CD8-positive, alpha-beta memory T cell (primary cell): ENCODE measurements around the gene FANCL. TPM values are rescaled to one million over a fixed set of nuclear protein-coding genes. Genes with fewer than 3 reads are reported as not detected.
"Not testable (repeated sequence)": the region's sequence is repeated elsewhere in the genome, so short reads cannot be mapped to it uniquely, and the experiment has no call there.

Source experiments
- CTCF ChIA-PET: fragments of 350-600 bp; sonication (Branson Sonifier 250); formaldehyde crosslinking; loops from one replicate; lab custom pipeline; 2021; ENCODE audit warnings: antibody characterized with exemption; lab: Charles Lee
- POLR2A ChIA-PET: fragments of 350-600 bp; sonication (Branson Sonifier 250); formaldehyde crosslinking; loops from one replicate; lab custom pipeline; 2021; ENCODE audit warnings: antibody characterized with exemption; lab: Charles Lee
- DNase-seq, 5 donors: peaks; one replicate each; pipeline versions ENCODE4 v3.0.0 to v3.0.0-alpha.2; 2020 to 2022; ENCODE audit warnings: mixed read lengths in 1 of 5
- H3K27ac ChIP-seq: one replicate; pipeline ENCODE4 v1.7.0; 2013; ENCODE audit warnings: low read depth, mild to moderate bottlenecking, low read length, moderate library complexity
- H3K27me3 ChIP-seq: 2 replicates; pipeline ENCODE4 v1.7.0; 2013; ENCODE audit warnings: low read length, mild to moderate bottlenecking; ENCODE audit not compliant: insufficient read depth, poor library complexity, severe bottlenecking
- H3K36me3 ChIP-seq: 2 replicates; pipeline ENCODE4 v1.7.0; 2013; ENCODE audit warnings: mild to moderate bottlenecking, low read length, moderate library complexity; ENCODE audit not compliant: insufficient read depth
- H3K4me1 ChIP-seq: 2 replicates; pipeline ENCODE4 v1.7.0; 2013; ENCODE audit warnings: mild to moderate bottlenecking, low read length, moderate library complexity; ENCODE audit not compliant: insufficient read depth
- H3K4me3 ChIP-seq: 2 replicates; pipeline ENCODE4 v1.7.0; 2013; ENCODE audit warnings: mild to moderate bottlenecking, low read length
- H3K9me3 ChIP-seq: 2 replicates; pipeline ENCODE4 v1.7.0; 2013; ENCODE audit warnings: mild to moderate bottlenecking, low read length
- H3K27ac Mint-ChIP-seq, 8 donors: one replicate each; pipeline ENCODE4 v1.8.0; 2020 to 2021; ENCODE audit warnings: mixed read lengths in 8 of 8, mild to moderate bottlenecking in 6 of 8, inconsistent platforms in 3 of 8, moderate library complexity in 3 of 8
- H3K27me3 Mint-ChIP-seq, 2 donors: one replicate each; pipeline ENCODE4 v1.8.0; 2020 to 2021; ENCODE audit warnings: mixed read lengths in 2 of 2, mild to moderate bottlenecking in 1 of 2, moderate library complexity in 1 of 2
- H3K36me3 Mint-ChIP-seq, 3 donors: one replicate each; pipeline ENCODE4 v1.8.0; 2020 to 2021; ENCODE audit warnings: mixed read lengths in 3 of 3, inconsistent platforms in 1 of 3, mild to moderate bottlenecking in 1 of 3
- H3K4me1 Mint-ChIP-seq, 3 donors: one replicate each; pipeline ENCODE4 v1.8.0; 2020 to 2021; ENCODE audit warnings: mixed read lengths in 3 of 3, inconsistent platforms in 1 of 3, mild to moderate bottlenecking in 1 of 3
- H3K4me3 Mint-ChIP-seq, 7 donors: one replicate each; pipeline ENCODE4 v1.8.0; 2020 to 2021; ENCODE audit warnings: mixed read lengths in 7 of 7, mild to moderate bottlenecking in 6 of 7, moderate library complexity in 4 of 7, inconsistent platforms in 2 of 7
- H3K9me3 Mint-ChIP-seq, 5 donors: one replicate each; pipeline ENCODE4 v1.8.0; 2020 to 2022; ENCODE audit warnings: mixed read lengths in 5 of 5, mild to moderate bottlenecking in 3 of 5, moderate library complexity in 2 of 5, inconsistent platforms in 1 of 5
- polyA plus RNA-seq: library from polyadenylated mRNA; unstranded; fragments of 300-500 nt; fragmentation: Illumina TruSeq; gene quantifications from one replicate; pipeline ENCODE4 v1.2.3, GENCODE V29; 2021
- total RNA-seq, 2 experiments: library from RNA; stranded (reverse); gene quantifications; one replicate each; pipeline ENCODE4 v1.2.3, GENCODE V29; 2021

Gene FANCL
- total and polyA plus RNA-seq, 3 experiments from 2014 or later: 8.3 to 25.1 (median 22.6) TPM

- Mint-ChIP-seq H3K36me3 (peaks cover 0 to 4% (median 0%) of the 10 kb centered on the region in 3 donors), H3K9me3 (no peaks in the 10 kb centered on the region), H3K27me3 (no peaks in the 10 kb centered on the region), H3K4me1 (no peaks in the 10 kb centered on the region), H3K4me3 (no peak overlapping the region), H3K27ac (no peak overlapping the region)
- no peak overlapping the region for H3K27ac ChIP-seq
- no peaks in the 10 kb centered on the region for H3K27me3 ChIP-seq
- POLR2A ChIA-PET: no interaction called here
- H3K4me1 ChIP-seq: no peaks in the 10 kb centered on the region
- H3K36me3 ChIP-seq: no peaks in the 10 kb centered on the region
- CTCF ChIA-PET: no interaction called here
- H3K9me3 ChIP-seq: no peaks in the 10 kb centered on the region
- H3K4me3 ChIP-seq: no peak overlapping the region
- no peak for DNase-seq
Measured at GRCh38 chr2:58202404-58202803, 38.7 kb downstream of the FANCL start.

- H3K27me3 ChIP-seq: no peaks in the 10 kb centered on the region
- no peak overlapping the region for H3K27ac ChIP-seq
- no peaks in the 10 kb centered on the region for H3K4me1 Mint-ChIP-seq
- no peak overlapping the region for H3K4me3 ChIP-seq
- no peaks in the 10 kb centered on the region for H3K9me3 ChIP-seq
- CTCF ChIA-PET: no interaction called here
- POLR2A ChIA-PET: no interaction called here
- H3K9me3 Mint-ChIP-seq: no peaks in the 10 kb centered on the region
- DNase-seq: no peak
- no peak overlapping the region for H3K27ac Mint-ChIP-seq
- H3K36me3 Mint-ChIP-seq: peaks cover 0 to 4% (median 0%) of the 10 kb centered on the region in 3 donors
- H3K36me3 ChIP-seq: no peaks in the 10 kb centered on the region
- H3K4me1 ChIP-seq: no peaks in the 10 kb centered on the region
- no peaks in the 10 kb centered on the region for H3K27me3 Mint-ChIP-seq
- no peak overlapping the region for H3K4me3 Mint-ChIP-seq
Measured at GRCh38 chr2:58197894-58198293, 43.2 kb downstream of the FANCL start.

DNA sequence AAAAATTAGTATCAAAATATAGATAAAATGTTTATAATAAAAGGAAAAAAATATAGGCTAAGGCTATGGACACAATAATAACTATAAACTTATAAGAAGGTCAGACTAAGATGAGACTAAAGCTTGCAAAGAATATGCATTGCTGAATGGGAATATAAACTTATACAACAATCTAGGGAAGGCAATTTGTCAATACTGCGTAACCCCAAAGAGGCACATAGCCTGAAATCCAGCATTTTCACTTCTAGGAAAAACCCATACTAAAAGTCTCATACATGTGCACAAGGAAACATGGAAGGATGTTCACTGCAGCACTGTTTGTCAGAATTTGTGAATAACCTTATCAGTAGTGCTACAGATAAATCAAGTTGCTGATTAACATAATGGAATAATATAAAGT is 45.5 kb downstream of the FANCL start:
- POLR2A ChIA-PET: no interaction called here

GRCh38 chr2:58194458-58194857 is 46.7 kb downstream of the FANCL start:
- H3K4me1 ChIP-seq: no peaks in the 10 kb centered on the region
- H3K4me1 Mint-ChIP-seq: no peaks in the 10 kb centered on the region
- H3K4me3 ChIP-seq: no peak overlapping the region
- H3K36me3 ChIP-seq: no peaks in the 10 kb centered on the region
- no peak overlapping the region for H3K27ac ChIP-seq
- DNase-seq: no peak
- no peak overlapping the region for H3K4me3 Mint-ChIP-seq
- H3K27me3 Mint-ChIP-seq: no peaks in the 10 kb centered on the region
- H3K27ac Mint-ChIP-seq: no peak overlapping the region
- POLR2A ChIA-PET: no interaction called here
- H3K9me3 ChIP-seq: no peaks in the 10 kb centered on the region
- CTCF ChIA-PET: no interaction called here
- no peaks in the 10 kb centered on the region for H3K27me3 ChIP-seq
- no peaks in the 10 kb centered on the region for H3K9me3 Mint-ChIP-seq
- no peaks in the 10 kb centered on the region for H3K36me3 Mint-ChIP-seq

More for the DNA sequence above, 45.5 kb downstream of the FANCL start:
- no peaks in the 10 kb centered on the region for H3K27me3 ChIP-seq
- H3K4me1 ChIP-seq: no peaks in the 10 kb centered on the region
- no peak overlapping the region for H3K27ac ChIP-seq
- no peaks in the 10 kb centered on the region for H3K9me3 Mint-ChIP-seq
- no peak overlapping the region for H3K27ac Mint-ChIP-seq
- H3K27me3 Mint-ChIP-seq: no peaks in the 10 kb centered on the region
- no peak overlapping the region for H3K4me3 Mint-ChIP-seq
- CTCF ChIA-PET: no interaction called here
- no peaks in the 10 kb centered on the region for H3K9me3 ChIP-seq
- H3K4me1 Mint-ChIP-seq: no peaks in the 10 kb centered on the region
- H3K4me3 ChIP-seq: no peak overlapping the region
- no peaks in the 10 kb centered on the region for H3K36me3 Mint-ChIP-seq
- DNase-seq: no peak
- H3K36me3 ChIP-seq: no peaks in the 10 kb centered on the region

GRCh38 chr2:58187022-58187421 is 54.1 kb downstream of the FANCL start:
- H3K36me3 Mint-ChIP-seq, H3K27ac Mint-ChIP-seq, H3K9me3 Mint-ChIP-seq, H3K27ac ChIP-seq, H3K4me3 Mint-ChIP-seq, DNase-seq, POLR2A ChIA-PET, H3K27me3 ChIP-seq, H3K9me3 ChIP-seq, H3K27me3 Mint-ChIP-seq, H3K4me1 Mint-ChIP-seq, H3K4me3 ChIP-seq, CTCF ChIA-PET, H3K36me3 ChIP-seq, H3K4me1 ChIP-seq: not testable (repeated sequence)

DNA sequence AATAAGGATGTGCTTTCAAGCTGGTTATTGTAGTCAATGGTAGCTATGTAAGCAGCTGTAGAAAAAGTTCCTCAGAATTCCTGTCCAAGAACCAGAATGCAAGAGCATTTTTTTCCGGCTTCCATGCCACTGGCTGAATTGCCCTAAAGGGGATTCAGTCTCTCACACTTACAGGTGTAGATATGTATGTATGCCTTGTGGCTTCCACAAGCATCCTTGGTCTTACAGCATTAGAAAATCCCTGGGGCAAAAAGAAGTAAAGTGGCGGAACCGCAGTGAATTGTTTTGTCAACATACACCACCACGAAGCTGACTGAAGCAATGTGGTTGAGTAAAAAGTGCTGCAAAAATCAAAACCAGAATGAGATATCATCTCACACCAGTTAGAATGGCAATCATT is 54.6 kb downstream of the FANCL start:
- Mint-ChIP-seq H3K9me3 (peaks cover 0 to 3% (median 0%) of the 10 kb centered on the region in 5 donors), H3K27ac (no peak overlapping the region), H3K4me1 (no peaks in the 10 kb centered on the region), H3K27me3 (no peaks in the 10 kb centered on the region), H3K36me3 (peaks cover 0 to 5% (median 3%) of the 10 kb centered on the region in 3 donors), H3K4me3 (no peak overlapping the region)
- POLR2A ChIA-PET: no interaction called here
- CTCF ChIA-PET: no interaction called here
- Histone ChIP-seq H3K27ac (no peak overlapping the region), H3K27me3 (no peaks in the 10 kb centered on the region), H3K4me1 (no peaks in the 10 kb centered on the region), H3K36me3 (no peaks in the 10 kb centered on the region), H3K9me3 (no peaks in the 10 kb centered on the region), H3K4me3 (no peak overlapping the region)
- no peak for DNase-seq

DNA sequence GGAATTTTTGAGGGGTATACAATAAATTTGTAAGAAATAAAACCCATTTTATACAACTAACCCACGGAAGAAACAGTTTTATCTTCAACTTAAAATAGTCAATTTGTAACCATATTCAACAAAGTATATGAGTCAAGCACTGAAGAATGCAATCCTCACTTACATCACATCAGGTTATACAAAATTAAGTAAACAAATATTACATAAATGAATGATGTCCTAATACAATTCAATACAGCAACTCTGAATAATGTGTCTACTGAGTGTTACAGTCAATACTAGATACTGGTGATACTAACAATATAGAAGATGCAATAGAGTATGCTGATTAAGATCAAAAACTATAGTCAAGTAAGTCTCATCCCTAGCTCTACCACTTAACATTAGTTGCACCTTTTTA is 58.6 kb downstream of the FANCL start:
- Histone ChIP-seq H3K36me3 (no peaks in the 10 kb centered on the region), H3K27ac (no peak overlapping the region), H3K27me3 (no peaks in the 10 kb centered on the region), H3K4me3 (no peak overlapping the region), H3K4me1 (no peaks in the 10 kb centered on the region), H3K9me3 (no peaks in the 10 kb centered on the region)
- ChIA-PET CTCF (no interaction called here), POLR2A (no interaction called here)
- peaks cover 4 to 33% (median 6%) of the 10 kb centered on the region in 3 donors for H3K36me3 Mint-ChIP-seq
- H3K27ac Mint-ChIP-seq: no peak overlapping the region
- peaks cover 0 to 10% (median 5%) of the 10 kb centered on the region in 5 donors for H3K9me3 Mint-ChIP-seq
- H3K27me3 Mint-ChIP-seq: no peaks in the 10 kb centered on the region
- peaks cover 0 to 4% (median 4%) of the 10 kb centered on the region in 3 donors for H3K4me1 Mint-ChIP-seq
- DNase-seq: no peak
- no peak overlapping the region for H3K4me3 Mint-ChIP-seq

- no peaks in the 10 kb centered on the region for H3K27me3 ChIP-seq
- H3K4me1 ChIP-seq: no peaks in the 10 kb centered on the region
- CTCF ChIA-PET: no interaction called here
- Mint-ChIP-seq H3K4me1 (peaks cover 0 to 4% (median 4%) of the 10 kb centered on the region in 3 donors), H3K27ac (no peak overlapping the region), H3K4me3 (no peak overlapping the region), H3K27me3 (no peaks in the 10 kb centered on the region), H3K9me3 (peaks cover 0 to 11% (median 5%) of the 10 kb centered on the region in 5 donors), H3K36me3 (peaks cover 2 to 35% (median 6%) of the 10 kb centered on the region in 3 donors)
- H3K4me3 ChIP-seq: no peak overlapping the region
- DNase-seq: no peak
- no peak overlapping the region for H3K27ac ChIP-seq
- POLR2A ChIA-PET: no interaction called here
- no peaks in the 10 kb centered on the region for H3K36me3 ChIP-seq
- H3K9me3 ChIP-seq: no peaks in the 10 kb centered on the region
Measured at GRCh38 chr2:58180635-58181034, 60.5 kb downstream of the FANCL start.

- H3K27me3 ChIP-seq, H3K4me1 Mint-ChIP-seq, H3K36me3 ChIP-seq, POLR2A ChIA-PET, H3K4me1 ChIP-seq, H3K27me3 Mint-ChIP-seq, H3K27ac Mint-ChIP-seq, H3K4me3 Mint-ChIP-seq, DNase-seq, H3K4me3 ChIP-seq, H3K27ac ChIP-seq, H3K9me3 ChIP-seq, CTCF ChIA-PET: not testable (repeated sequence)
- Mint-ChIP-seq H3K9me3 (peaks cover 0 to 11% (median 5%) of the 10 kb centered on the region in 5 donors), H3K36me3 (peaks cover 2 to 35% (median 6%) of the 10 kb centered on the region in 3 donors)
Measured at GRCh38 chr2:58180175-58180574, 61.0 kb downstream of the FANCL start.
